ENCODE results near the gene ICAM1.

DNA sequence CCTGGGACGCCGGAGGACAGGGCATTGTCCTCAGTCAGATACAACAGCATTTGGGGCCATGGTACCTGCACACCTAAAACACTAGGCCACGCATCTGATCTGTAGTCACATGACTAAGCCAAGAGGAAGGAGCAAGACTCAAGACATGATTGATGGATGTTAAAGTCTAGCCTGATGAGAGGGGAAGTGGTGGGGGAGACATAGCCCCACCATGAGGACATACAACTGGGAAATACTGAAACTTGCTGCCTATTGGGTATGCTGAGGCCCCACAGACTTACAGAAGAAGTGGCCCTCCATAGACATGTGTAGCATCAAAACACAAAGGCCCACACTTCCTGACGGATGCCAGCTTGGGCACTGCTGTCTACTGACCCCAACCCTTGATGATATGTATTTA, 14.5 kb downstream of the ICAM1 start:
- TF ChIP-seq POLR2AphosphoS5 (IDR thresholded peaks at IDR 0.05) (no peak), POLR2A (IDR thresholded peaks at IDR 0.05) (no peak), EP300 (IDR thresholded peaks at IDR 0.05) (no peak)
- TF ChIP-seq, protein P1, sequence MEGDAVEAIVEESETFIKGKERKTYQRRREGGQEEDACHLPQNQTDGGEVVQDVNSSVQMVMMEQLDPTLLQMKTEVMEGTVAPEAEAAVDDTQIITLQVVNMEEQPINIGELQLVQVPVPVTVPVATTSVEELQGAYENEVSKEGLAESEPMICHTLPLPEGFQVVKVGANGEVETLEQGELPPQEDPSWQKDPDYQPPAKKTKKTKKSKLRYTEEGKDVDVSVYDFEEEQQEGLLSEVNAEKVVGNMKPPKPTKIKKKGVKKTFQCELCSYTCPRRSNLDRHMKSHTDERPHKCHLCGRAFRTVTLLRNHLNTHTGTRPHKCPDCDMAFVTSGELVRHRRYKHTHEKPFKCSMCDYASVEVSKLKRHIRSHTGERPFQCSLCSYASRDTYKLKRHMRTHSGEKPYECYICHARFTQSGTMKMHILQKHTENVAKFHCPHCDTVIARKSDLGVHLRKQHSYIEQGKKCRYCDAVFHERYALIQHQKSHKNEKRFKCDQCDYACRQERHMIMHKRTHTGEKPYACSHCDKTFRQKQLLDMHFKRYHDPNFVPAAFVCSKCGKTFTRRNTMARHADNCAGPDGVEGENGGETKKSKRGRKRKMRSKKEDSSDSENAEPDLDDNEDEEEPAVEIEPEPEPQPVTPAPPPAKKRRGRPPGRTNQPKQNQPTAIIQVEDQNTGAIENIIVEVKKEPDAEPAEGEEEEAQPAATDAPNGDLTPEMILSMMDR (IDR thresholded peaks at IDR 0.05) = no peak
